GM18517 (cell line): Measurements from ENCODE around the gene TUG1.
A peak's percentile ranks its signal among the peaks of the same experiment; 100 is the strongest.

ENCODE experiments used
- ATAC-seq: cut with Tn5 transposase; IDR thresholded peaks from one replicate; pipeline ENCODE4 v1.9.1; 2021; ENCODE audit warnings: mild to moderate bottlenecking, moderate library complexity; ENCODE audit not compliant: unreplicated experiment

Gene TUG1

DNA sequence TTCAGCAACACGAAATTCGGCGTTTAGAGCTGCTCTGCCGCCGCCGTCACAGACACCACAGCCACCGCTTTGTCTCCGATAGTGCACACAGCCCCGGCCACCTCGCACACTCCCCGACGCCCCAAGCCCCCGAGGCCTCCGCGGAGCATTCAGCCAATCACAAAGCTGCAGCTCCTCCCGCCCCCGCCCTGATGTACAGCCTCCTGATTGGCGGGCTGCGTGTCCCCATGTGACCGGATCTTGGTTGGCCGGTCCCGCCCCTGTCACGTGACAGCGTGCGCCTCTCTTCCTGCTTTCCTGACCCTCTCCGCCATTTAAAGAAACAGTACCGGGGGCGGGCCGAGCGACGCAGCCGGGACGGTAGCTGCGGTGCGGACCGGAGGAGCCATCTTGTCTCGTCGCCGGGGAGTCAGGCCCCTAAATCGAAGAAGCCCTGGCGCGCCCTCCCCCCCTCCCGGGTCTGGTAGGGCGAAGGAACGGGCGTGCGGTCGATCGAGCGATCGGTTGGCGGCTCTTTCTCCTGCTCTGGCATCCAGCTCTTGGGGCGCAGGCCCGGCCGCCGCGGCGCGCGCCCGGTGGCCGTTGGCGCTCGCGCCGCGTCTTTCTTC, at the start of gene TUG1:
Gene TUG1, plus strand, starts transcription at position 342 of the 608 bp plus-strand sequence.
- ATAC-seq, result peak; percentile 86

DNA sequence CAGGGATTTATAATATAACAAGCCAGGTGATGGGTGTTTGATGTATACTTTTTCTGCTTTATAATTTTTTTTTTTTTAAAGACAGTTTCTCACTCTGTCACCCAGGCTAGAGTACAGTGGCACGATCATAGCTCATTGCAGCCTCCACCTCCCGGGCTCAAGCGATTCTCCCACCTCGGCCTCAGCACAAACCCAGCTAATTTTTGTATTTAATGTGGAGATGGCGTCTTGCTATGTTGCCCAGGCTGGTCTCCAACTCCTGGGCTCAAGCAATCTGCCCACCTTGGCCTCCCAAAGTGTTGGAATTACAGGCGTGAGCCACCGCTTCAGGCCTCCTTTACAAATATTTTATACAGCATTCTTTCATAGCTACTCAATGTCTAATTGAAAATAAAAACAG, 49.1 kb upstream of the TUG1 start:
- ATAC-seq, result no peak

GRCh38 chr22:30920407-30920806, 48.7 kb upstream of the TUG1 start:
- no peak for ATAC-seq

- ATAC-seq, result no peak
These were observed 48.0 kb upstream of the TUG1 start for GRCh38 chr22:30921108-30921507.

DNA sequence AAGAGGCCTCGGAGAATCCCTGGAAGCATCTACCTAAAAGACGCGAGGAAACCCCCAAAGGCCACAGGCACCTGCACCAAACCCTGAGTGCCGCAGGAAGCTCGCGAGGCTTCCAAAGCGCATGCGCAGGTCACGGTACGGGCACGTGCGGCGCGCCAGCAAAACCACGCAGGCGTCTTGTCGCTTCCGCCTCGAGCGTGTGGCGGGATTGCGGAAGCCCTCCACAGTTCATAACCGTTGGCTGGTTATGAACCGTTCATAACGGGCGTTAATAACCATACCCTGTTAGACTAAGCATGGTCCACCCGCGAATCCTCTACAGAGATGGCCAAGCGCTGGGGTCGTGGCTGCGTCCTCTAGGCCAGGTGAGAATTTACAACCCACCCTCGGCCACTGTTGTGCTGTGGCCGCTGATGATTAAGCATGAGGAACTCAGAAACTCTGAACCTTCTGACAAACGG, 46.9 kb upstream of the TUG1 start:
- no peak for ATAC-seq

DNA sequence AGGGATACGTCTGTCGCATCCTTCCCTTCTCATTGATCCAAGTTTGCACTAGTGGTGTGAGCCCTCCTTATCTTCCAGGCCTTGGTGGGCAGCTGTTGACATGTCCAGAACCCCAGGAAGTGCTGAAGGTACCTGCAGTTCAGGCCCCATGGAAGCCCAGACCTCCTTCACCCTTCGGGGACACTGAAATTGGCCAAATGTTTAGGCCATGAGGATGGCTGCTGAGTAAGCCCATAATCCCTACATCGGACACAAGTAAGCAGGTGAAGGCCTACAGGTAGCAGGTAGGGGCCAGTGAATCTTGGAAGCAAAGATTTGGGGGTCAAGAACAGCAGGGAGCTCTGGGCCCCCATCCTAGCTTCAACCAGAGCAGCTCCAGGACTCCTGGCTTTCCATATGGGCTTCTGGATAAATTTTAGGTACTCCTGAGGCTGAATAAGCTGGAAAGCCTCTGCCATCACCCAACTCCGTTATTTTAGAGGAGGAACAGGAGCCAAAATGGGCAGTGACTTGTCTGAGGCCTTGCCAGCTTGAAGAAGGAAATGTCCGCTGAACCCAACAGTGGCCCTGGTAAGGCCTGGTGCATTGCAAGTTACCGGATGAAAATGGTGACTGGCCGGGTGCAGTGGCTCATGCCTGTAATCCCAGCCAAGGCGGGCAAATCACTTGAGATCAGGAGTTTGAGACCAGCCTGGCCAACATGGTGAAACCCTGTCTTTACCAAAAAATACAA, 45.7 kb upstream of the TUG1 start:
- no peak for ATAC-seq

DNA sequence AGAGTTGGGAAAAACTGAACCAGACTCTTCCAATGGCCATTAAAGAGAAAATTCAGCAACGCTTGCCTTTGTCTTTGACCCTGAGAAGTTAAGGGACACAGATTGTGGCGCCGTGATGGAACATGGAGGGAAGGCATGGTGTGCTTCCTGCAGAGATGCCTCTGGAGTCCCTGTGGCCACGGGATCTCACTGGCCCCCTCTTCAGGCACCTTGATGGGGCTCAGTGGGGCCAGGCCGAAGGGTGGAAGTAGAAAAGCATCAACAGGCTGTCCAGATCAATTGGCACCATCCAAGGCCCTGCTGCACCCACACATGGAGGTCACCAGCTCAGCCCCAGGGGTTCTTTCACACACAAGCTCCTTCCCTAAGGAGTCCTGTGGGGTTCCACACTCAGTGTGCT, 43.4 kb upstream of the TUG1 start:
- ATAC-seq, result no peak

DNA sequence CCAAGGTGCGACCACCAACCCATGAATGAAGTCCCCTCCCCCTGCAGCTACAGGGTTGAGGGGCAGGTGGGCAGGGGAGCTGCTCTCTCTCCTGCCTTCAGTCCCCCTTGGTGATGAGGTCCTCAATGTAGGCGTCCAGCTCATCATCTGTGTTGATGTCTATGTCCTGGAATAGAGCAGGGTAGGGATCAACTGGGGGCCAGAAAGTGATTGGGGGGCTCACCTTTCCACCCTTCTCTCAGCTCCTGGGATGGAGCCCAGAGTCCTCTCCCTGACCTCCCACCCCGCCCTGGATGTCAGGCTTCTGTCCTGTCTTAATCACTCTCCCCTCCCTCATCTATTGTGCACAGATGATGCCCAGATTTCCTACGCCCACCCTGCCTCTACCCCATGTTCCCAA, 42.4 kb upstream of the TUG1 start:
- ATAC-seq, result no peak

DNA sequence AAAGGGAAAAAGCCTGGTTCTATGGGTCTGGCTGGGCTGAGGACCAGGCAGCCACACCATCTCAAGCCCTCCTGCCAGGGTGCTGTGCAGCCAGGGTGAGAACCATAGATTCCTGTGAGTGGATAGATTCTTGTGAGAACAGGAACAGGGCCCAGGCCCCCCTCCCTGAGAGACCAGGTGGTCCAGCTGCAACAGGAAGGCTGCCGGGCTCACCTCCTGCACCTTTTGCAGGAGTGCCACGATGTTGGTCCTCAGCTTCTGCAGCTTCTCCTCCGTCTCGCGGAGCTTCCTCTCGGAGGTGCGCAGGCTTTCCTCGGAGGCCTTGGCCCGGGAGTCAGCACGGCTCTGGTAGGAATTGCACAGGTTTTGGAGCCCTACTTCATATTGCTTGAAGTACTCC, 41.3 kb upstream of the TUG1 start:
- no peak for ATAC-seq

- no peak for ATAC-seq
These were observed 40.7 kb upstream of the TUG1 start for GRCh38 chr22:30928401-30928800.

DNA sequence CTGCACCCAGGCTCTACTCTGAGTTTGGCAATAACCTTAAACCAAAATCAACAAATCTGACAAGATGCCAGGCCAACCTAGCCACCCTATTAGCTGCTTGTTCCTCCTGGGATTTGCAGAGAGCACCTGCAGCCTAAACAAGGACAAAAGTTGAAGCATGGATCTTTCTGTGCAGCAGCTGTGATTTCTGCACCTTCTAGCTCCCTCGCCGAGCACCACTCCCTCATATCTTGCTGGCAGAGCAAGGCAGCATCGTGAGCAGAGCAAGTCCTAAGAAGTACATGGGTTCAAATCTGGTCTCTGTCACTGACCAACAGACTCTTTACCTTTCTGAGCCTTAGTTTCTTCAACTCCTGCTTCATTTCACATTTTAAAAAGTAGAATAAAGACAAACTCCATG, 38.8 kb upstream of the TUG1 start:
- ATAC-seq, result no peak

- no peak for ATAC-seq
These were observed 37.3 kb upstream of the TUG1 start for GRCh38 chr22:30931541-30932300.

DNA sequence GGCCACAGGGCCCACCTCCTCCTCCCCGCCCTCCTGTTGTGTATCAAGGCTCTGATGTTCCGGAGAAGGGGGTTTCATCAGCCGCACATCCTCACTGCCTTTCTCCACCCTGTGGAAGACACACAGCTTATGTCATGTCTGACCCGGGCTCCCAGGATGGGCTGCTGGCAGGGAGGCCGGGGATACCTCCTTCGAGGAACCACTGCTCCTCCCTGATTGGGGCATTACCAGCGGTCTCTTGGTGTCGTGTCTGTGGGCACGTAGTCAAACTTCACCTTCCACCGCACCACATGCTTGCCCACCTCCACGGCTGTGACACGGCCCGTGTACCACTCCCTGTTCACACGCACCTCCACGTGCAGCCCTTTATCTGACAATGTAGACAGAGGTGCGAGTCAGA, 36.4 kb upstream of the TUG1 start:
- ATAC-seq, result no peak

- no peak for ATAC-seq
These were observed 35.6 kb upstream of the TUG1 start for GRCh38 chr22:30933457-30933856.

- ATAC-seq, result no peak
These were observed 35.0 kb upstream of the TUG1 start for GRCh38 chr22:30934053-30934452.

DNA sequence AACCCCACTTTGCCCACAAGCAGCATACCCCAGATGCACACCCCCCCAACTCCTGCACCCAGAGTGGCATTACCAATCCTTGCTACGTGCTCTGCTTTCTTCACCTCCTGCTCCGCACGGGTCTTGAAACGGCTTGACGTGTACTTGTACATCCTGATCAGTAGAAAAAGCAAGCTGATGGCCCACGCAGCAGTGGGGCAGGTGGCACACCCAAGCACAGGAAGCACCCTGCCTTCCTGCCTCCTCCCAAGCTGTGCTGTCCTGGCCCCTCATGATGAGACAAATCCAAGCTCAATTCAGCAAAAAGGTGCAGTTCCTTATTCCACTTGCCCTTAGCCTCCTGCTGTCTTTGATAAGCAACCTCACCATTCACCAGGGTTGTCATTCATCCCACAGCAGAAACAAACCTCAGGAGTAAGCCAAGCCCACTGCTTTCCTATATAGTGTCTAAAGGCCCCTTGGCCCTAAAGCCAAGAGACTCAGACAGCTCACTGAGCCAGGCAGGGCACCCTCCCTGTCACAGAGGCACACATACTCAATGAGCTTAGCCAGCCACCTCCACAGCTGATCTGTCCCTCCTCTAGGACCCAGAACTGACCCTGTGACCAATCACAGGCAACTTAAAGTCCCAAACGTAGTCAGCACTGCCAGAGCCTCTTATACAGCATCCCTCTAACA, 28.2 kb upstream of the TUG1 start:
- ATAC-seq, result no peak

GRCh38 chr22:30941363-30941740, 27.7 kb upstream of the TUG1 start:
- ATAC-seq, result no peak

DNA sequence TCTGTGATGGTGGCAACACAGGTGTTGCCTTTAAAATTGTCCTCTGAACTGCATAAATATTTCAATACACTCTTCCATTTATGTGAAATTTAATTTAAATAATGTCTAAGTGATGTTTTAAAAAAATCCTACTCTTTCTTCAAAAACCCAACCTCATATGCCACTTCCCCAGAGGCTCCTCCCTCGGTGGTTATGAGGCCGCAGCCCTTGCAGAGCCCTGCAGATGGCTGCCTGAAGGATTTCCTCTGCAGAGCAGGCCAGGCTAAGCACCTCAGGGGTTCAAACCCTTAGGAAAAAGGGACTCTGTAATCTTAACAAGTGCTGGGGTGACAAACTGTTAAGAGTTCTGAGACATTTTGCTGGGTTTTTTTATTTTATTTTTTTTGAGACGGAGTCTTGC, 25.7 kb upstream of the TUG1 start:
- ATAC-seq, result no peak

- ATAC-seq, result no peak
These were observed 24.1 kb upstream of the TUG1 start for GRCh38 chr22:30944986-30945385.

GRCh38 chr22:30945653-30946052, 23.4 kb upstream of the TUG1 start:
- ATAC-seq, result no peak

GRCh38 chr22:30946354-30946753, 22.7 kb upstream of the TUG1 start:
- ATAC-seq, result no peak
